Measurements from ENCODE around the gene ASAP3.

The ASAP3 gene

GRCh38 chr1:23403038-23403336, 81.0 kb downstream of the ASAP3 start:
- H3K4me2 ChIP-seq (ENCODE audit: low read depth, low read length) = no peak overlapping the region
- DNase-seq = no peak
- TF ChIP-seq CTCF (IDR thresholded peaks at IDR 0.05; ENCODE audit: low read length) = no peak
- no peak for TF ChIP-seq EZH2 (optimal IDR thresholded peaks at IDR 0.05; ENCODE audit: low read depth, low read length)
- no peak for TF ChIP-seq EZH2phosphoT487 (IDR thresholded peaks at IDR 0.05; ENCODE audit: low read length)
- no peaks in the 10 kb centered on the region for H3K9me3 ChIP-seq (replicated peaks; ENCODE audit: insufficient read depth, low read length)
- H3K36me3 ChIP-seq (replicated peaks; ENCODE audit: insufficient read depth, low read length) = no peaks in the 10 kb centered on the region
- no peaks in the 10 kb centered on the region for H3K79me2 ChIP-seq (ENCODE audit: low read length)
- H3K27me3 ChIP-seq (replicated peaks; ENCODE audit: insufficient read depth, low read length) = no peaks in the 10 kb centered on the region
- H3K9me2 ChIP-seq (replicated peaks; ENCODE audit: insufficient read depth, low read length) = no peaks in the 10 kb centered on the region
- no peak overlapping the region for H3K4me3 ChIP-seq (ENCODE audit: low read length)
- H3K9ac ChIP-seq (ENCODE audit: low read length) = no peak overlapping the region
- no peaks in the 10 kb centered on the region; the same call in 1 of the 2 replicates for H3K4me1 ChIP-seq (ENCODE audit: low read length)
- no peaks in the 10 kb centered on the region for H3F3A ChIP-seq (ENCODE audit: insufficient read depth, low read length)
- H4K20me1 ChIP-seq (ENCODE audit: insufficient read depth, low read length) = no peaks in the 10 kb centered on the region
- no peak overlapping the region for H3K27ac ChIP-seq (ENCODE audit: low read length)
- no peak overlapping the region for H2AFZ ChIP-seq (ENCODE audit: low read length)

GRCh38 chr1:23402286-23403037, 81.5 kb downstream of the ASAP3 start:
- H3K79me2 ChIP-seq (ENCODE audit: low read length) = no peaks in the 10 kb centered on the region
- TF ChIP-seq CTCF (IDR thresholded peaks at IDR 0.05; ENCODE audit: low read length) (no peak), EZH2 (optimal IDR thresholded peaks at IDR 0.05; ENCODE audit: low read depth, low read length) (no peak), EZH2phosphoT487 (IDR thresholded peaks at IDR 0.05; ENCODE audit: low read length) (no peak)
- H3F3A ChIP-seq (ENCODE audit: insufficient read depth, low read length) = no peaks in the 10 kb centered on the region
- no peak overlapping the region for H3K4me3 ChIP-seq (ENCODE audit: low read length)
- no peak overlapping the region for H3K27ac ChIP-seq (ENCODE audit: low read length)
- H3K4me1 ChIP-seq (ENCODE audit: low read length) = no peaks in the 10 kb centered on the region; the same call in 1 of the 2 replicates
- H3K27me3 ChIP-seq (replicated peaks; ENCODE audit: insufficient read depth, low read length) = no peaks in the 10 kb centered on the region
- DNase-seq = no peak
- no peaks in the 10 kb centered on the region for H3K9me3 ChIP-seq (replicated peaks; ENCODE audit: insufficient read depth, low read length)
- no peak overlapping the region for H3K9ac ChIP-seq (ENCODE audit: low read length)
- H3K36me3 ChIP-seq (replicated peaks; ENCODE audit: insufficient read depth, low read length) = no peaks in the 10 kb centered on the region
- H3K4me2 ChIP-seq (ENCODE audit: low read depth, low read length) = no peak overlapping the region
- no peak overlapping the region for H2AFZ ChIP-seq (ENCODE audit: low read length)
- H4K20me1 ChIP-seq (ENCODE audit: insufficient read depth, low read length) = no peaks in the 10 kb centered on the region
- H3K9me2 ChIP-seq (replicated peaks; ENCODE audit: insufficient read depth, low read length) = no peaks in the 10 kb centered on the region

GRCh38 chr1:23401313-23401712, 82.7 kb downstream of the ASAP3 start:
- TF ChIP-seq EZH2 (optimal IDR thresholded peaks at IDR 0.05; ENCODE audit: low read depth, low read length) = no peak
- no peak for TF ChIP-seq CTCF (IDR thresholded peaks at IDR 0.05; ENCODE audit: low read length)
- TF ChIP-seq EZH2phosphoT487 (IDR thresholded peaks at IDR 0.05; ENCODE audit: low read length) = no peak
- Histone ChIP-seq H3F3A (ENCODE audit: insufficient read depth, low read length) (no peaks in the 10 kb centered on the region), H3K9ac (ENCODE audit: low read length) (no peak overlapping the region), H3K27ac (ENCODE audit: low read length) (no peak overlapping the region), H3K4me1 (ENCODE audit: low read length) (no peaks in the 10 kb centered on the region; the same call in 1 of the 2 replicates), H2AFZ (ENCODE audit: low read length) (no peak overlapping the region), H3K9me3 (replicated peaks; ENCODE audit: insufficient read depth, low read length) (no peaks in the 10 kb centered on the region), H3K4me2 (ENCODE audit: low read depth, low read length) (no peak overlapping the region), H3K79me2 (ENCODE audit: low read length) (no peaks in the 10 kb centered on the region), H3K4me3 (ENCODE audit: low read length) (no peak overlapping the region), H3K27me3 (replicated peaks; ENCODE audit: insufficient read depth, low read length) (no peaks in the 10 kb centered on the region), H3K9me2 (replicated peaks; ENCODE audit: insufficient read depth, low read length) (no peaks in the 10 kb centered on the region), H4K20me1 (ENCODE audit: insufficient read depth, low read length) (no peaks in the 10 kb centered on the region), H3K36me3 (replicated peaks; ENCODE audit: insufficient read depth, low read length) (no peaks in the 10 kb centered on the region)
- no peak for DNase-seq

Measured in MM.1S (cell line).